ENCODE data around the gene OR4F15. TPM values are rescaled to one million over a fixed set of nuclear protein-coding genes. Genes with fewer than 3 reads are reported as not detected.
"Not testable (repeated sequence)": the region's sequence is repeated elsewhere in the genome, so short reads cannot be mapped to it uniquely, and the experiment has no call there.

Gene OR4F15
- total and polyA plus RNA-seq, 2 of the 13 experiments (the other 11 are each of a cell fraction or from before 2014, with no cell fraction given) = not detected

DNA sequence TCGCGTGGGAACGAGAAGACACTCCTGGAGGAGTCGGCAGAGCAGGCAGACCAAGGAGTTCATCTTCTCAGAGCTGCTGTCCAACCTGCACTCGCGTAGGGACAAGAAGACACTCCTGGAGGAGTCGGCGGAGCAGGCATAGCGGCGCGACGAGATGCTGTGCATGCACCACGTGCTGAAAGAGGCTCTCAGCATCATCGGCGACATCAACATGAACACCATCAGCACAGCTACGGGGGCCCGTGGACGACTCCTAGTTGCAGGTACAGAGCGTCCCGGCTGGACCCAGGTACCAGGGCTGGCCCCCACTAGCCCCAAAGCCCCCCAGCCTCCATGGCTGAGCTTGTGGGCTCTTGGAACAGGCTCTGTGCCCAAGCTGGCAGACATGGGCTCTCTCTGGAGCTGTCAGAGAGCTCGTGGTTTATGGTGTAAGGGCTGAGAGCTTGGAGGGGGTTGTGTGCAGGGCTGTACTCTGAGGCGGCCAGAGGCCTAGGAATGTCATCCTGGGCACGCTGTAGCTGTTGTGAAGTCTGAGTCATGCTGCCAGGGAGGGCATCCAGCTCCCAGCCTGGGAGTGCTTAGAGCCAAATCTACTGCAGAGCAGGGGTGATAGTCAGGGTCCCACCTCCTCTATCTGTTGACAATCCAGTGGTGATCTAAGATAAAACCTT lies 47.2 kb upstream of the OR4F15 start:
- POLR2A ChIA-PET; H3K9me3 ChIP-seq (ENCODE audit: low read length); BruUV-seq (replicated peaks); H3K4me2 ChIP-seq (ENCODE audit: low read depth, low read length); FAIRE-seq; in situ Hi-C loops (cut with HindIII; ENCODE audit: extremely low pct_ligation_motif_present, low pct_unique_long_range_greater_than_20kb); H3K27ac ChIP-seq (ENCODE audit: extremely low read length, insufficient read depth, low read length); H3K27me3 ChIP-seq (ENCODE audit: control insufficient read depth in 1 of 2, insufficient read depth in 2 of 2, low read length in 2 of 2); H2AFZ ChIP-seq (ENCODE audit: low read length); intact Hi-C loops (cut with micrococcal nuclease; ENCODE audit: unreplicated experiment); H4K20me1 ChIP-seq (ENCODE audit: insufficient read depth, low read length); H3K4me3 ChIP-seq (replicated peaks in 1 of 3; ENCODE audit: insufficient read depth in 1 of 3, low read depth in 2 of 3, low read length in 3 of 3); H3K79me2 ChIP-seq (ENCODE audit: insufficient read depth, low read length); H3K4me1 ChIP-seq (ENCODE audit: insufficient read depth, low read length); H3K36me3 ChIP-seq (replicated peaks in 1 of 2; ENCODE audit: control insufficient read depth in 1 of 2, insufficient read depth in 2 of 2, low read length in 2 of 2); H3K9ac ChIP-seq (ENCODE audit: insufficient read depth, low read depth, low read length); DNase-seq (ENCODE audit: low spot score); CTCF ChIA-PET (ENCODE audit: low intra/inter-chr PET ratio, low total read pairs): not testable (repeated sequence)
- 61% methylated on average over 19 of the region's 23 CpGs for WGBS (ENCODE audit: low lambda C conversion rate)
- peak; percentile 62 for ATAC-seq

DNA sequence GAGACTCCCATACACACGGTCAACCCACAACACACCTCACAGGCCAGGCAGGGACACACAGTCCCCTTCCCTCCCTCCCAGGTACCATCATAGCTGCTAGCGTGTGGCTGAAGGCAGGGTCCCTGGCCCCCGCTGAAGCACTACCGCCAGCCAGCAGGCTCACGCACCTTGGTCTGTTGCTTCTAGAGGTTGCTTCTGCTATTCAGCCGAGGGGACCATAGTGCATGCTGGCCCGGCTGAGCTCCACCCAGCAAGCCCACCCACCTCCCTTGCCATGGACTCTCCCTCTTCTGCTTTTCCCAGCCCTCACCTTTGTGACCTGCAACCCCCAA lies 46.7 kb upstream of the OR4F15 start:
- H2AFZ ChIP-seq (ENCODE audit: low read length); in situ Hi-C loops (cut with HindIII; ENCODE audit: extremely low pct_ligation_motif_present, low pct_unique_long_range_greater_than_20kb); H3K4me3 ChIP-seq (replicated peaks in 1 of 3; ENCODE audit: insufficient read depth in 1 of 3, low read depth in 2 of 3, low read length in 3 of 3); H3K4me1 ChIP-seq (ENCODE audit: insufficient read depth, low read length); DNase-seq (ENCODE audit: low spot score); intact Hi-C loops (cut with micrococcal nuclease; ENCODE audit: unreplicated experiment); POLR2A ChIA-PET; H3K4me2 ChIP-seq (ENCODE audit: low read depth, low read length); H4K20me1 ChIP-seq (ENCODE audit: insufficient read depth, low read length); H3K27me3 ChIP-seq (ENCODE audit: control insufficient read depth in 1 of 2, insufficient read depth in 2 of 2, low read length in 2 of 2); CTCF ChIA-PET (ENCODE audit: low intra/inter-chr PET ratio, low total read pairs); FAIRE-seq; H3K79me2 ChIP-seq (ENCODE audit: insufficient read depth, low read length); ATAC-seq; BruUV-seq (replicated peaks); H3K9ac ChIP-seq (ENCODE audit: insufficient read depth, low read depth, low read length); H3K36me3 ChIP-seq (replicated peaks in 1 of 2; ENCODE audit: control insufficient read depth in 1 of 2, insufficient read depth in 2 of 2, low read length in 2 of 2); H3K9me3 ChIP-seq (ENCODE audit: low read length); H3K27ac ChIP-seq (ENCODE audit: extremely low read length, insufficient read depth, low read length): not testable (repeated sequence)
- WGBS (ENCODE audit: low lambda C conversion rate) = 28% methylated on average over 4 of the region's 7 CpGs

All from HepG2 (cell line).